ENCODE data around the gene IGSF9. TPM values are rescaled to one million over a fixed set of nuclear protein-coding genes. Genes with fewer than 3 reads are reported as not detected.

IGSF9 gene
- total RNA-seq, 2 donors from 2014 or later, result 0.99 TPM; not detected in 1

DNA sequence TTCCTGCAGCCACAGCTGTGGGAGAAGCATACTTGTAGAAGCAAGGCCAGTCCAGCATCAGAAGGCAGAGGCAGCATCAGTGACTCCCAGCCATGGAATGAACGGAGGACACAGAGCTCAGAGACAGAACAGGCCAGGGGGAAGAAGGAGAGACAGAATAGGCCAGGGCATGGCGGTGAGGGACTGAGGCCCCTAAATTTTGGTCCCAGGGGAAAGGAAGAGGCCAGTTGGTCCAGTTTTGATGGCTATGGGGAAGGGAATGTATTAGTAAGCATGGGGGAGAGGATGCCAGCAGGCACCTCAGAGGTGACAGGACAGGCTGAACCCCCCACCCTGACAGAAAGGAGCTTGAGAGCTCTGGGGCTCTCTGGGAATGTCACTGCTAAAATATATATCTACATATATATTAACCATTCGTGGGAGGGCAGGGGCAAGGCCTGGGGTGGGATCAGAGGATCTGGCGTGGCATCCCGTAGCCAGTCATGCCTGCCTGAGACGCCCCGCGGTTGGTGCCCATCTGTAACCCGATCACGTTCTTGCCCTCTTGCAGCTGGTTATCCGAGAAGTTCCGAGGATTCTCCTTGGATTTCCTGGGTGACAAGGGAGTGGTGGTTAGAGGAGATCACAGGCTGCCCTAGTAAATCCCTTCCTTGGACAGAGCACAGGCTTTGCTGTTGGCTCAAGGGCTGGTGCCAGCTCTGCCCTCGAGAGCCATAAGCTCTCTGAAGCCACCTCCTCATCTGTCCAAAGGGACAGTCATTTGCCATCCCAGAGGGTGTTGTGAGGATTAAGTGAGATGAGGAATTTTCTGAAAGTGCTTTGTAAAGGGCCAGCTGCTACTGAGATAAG, 26.8 kb downstream of the IGSF9 start:
- TF ChIP-seq, protein P1, sequence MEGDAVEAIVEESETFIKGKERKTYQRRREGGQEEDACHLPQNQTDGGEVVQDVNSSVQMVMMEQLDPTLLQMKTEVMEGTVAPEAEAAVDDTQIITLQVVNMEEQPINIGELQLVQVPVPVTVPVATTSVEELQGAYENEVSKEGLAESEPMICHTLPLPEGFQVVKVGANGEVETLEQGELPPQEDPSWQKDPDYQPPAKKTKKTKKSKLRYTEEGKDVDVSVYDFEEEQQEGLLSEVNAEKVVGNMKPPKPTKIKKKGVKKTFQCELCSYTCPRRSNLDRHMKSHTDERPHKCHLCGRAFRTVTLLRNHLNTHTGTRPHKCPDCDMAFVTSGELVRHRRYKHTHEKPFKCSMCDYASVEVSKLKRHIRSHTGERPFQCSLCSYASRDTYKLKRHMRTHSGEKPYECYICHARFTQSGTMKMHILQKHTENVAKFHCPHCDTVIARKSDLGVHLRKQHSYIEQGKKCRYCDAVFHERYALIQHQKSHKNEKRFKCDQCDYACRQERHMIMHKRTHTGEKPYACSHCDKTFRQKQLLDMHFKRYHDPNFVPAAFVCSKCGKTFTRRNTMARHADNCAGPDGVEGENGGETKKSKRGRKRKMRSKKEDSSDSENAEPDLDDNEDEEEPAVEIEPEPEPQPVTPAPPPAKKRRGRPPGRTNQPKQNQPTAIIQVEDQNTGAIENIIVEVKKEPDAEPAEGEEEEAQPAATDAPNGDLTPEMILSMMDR (IDR thresholded peaks at IDR 0.05), result no peak
- H3K9me3 ChIP-seq, result no peaks in the 10 kb centered on the region
- H3K4me1 ChIP-seq (ENCODE audit: control insufficient read depth in 1 of 2, low read depth in 2 of 2), result peaks cover 26 to 78% of the 10 kb centered on the region in 2 donors
- no peaks in the 10 kb centered on the region for H3K27me3 ChIP-seq (replicated peaks; ENCODE audit: insufficient read depth)
- peak overlapping the region; percentile 2 to 61 for H3K27ac ChIP-seq
- DNase-seq (ENCODE audit: low spot score) (no peak), ATAC-seq (ENCODE audit: insufficient number of reproducible peaks, low FRiP score, low read depth) (no peak)
- peaks cover 29% of the 10 kb centered on the region for H3K36me3 ChIP-seq
- H3K4me3 ChIP-seq, result no peak overlapping the region

DNA sequence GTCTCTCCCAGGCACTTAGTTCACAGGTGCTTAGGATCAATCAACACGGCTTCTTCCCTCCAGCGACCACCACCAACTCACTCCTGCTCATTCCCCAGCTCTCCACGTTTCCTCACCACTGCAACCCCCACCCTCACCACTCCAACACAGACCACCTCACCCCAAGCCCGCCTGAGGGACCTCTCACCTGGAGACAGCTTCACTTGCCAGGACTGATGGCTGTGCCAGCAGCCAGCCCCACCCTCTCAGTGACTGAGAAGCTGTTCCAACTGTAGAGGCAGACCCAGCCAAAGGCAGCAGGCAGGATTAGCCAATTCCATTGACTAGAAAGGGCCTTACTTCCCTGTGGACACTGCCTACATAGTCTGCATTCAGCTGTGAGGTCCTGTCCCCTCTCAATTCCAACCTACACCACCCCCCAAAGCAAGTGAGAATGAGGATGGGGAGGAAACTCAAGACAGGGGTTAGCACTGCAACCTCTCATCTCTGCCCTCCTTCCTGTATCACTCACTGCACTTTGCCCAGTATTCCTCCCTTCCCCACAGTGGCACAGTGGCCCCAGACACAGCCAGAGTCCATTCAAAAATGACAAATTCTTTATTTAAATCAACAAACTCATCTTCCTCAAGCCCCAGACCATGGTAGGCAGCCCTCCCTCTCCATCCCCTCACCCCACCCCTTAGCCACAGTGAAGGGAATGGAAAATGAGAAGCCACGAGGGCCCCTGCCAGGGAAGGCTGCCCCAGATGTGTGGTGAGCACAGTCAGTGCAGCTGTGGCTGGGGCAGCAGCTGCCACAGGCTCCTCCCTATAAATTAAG, 27.7 kb downstream of the IGSF9 start:
- Histone ChIP-seq H3K27ac (peak overlapping the region; percentile 2 to 61), H3K27me3 (replicated peaks; ENCODE audit: insufficient read depth) (no peaks in the 10 kb centered on the region), H3K4me3 (no peak overlapping the region), H3K9me3 (no peaks in the 10 kb centered on the region), H3K4me1 (ENCODE audit: control insufficient read depth in 1 of 2, low read depth in 2 of 2) (peaks cover 21 to 75% of the 10 kb centered on the region in 2 donors), H3K36me3 (peaks cover 29% of the 10 kb centered on the region)
- ATAC-seq (ENCODE audit: insufficient number of reproducible peaks, low FRiP score, low read depth) (no peak), DNase-seq (ENCODE audit: low spot score) (no peak)
- TF ChIP-seq, protein P1 (IDR thresholded peaks at IDR 0.05), result no peak

DNA sequence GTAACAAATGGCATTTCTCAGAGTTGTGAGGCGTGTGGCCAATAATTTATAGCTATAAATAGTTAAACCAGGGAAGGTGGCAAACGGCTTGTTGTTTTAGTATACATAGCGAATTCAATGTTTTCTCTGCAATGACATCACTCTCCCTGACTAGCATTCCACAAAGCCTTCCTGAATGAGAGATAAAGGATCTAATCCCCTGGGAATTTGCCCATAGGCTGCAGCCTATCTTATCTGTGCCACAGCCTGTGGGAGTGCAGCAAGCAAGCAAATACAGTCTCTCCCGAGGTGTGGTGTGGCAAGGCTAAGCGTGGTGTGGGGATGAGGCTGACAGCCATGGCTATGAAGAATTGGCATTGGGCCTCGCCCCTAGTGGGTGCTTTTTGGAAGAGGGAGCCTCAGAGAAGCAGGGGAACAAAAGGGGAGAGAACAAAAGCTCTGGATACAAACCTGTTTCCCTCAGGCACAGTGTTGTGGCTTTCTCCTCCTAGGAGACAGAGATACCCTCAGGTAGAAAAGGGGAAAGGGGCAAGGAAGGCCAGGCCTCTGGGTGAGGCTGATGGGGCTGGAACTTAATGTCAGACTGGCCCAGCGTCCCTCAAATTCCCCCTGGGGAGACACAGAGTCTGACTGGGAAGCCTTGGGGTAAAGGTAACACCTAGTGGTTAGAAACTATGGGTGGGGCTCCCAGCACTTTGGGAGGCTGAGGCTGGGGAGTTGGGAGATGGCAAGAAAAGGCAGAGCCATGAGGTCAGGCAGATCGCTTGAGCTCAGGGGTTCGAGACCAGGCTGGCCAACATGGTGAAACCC, 29.0 kb downstream of the IGSF9 start:
- H3K27me3 ChIP-seq (replicated peaks; ENCODE audit: insufficient read depth), result no peaks in the 10 kb centered on the region
- H3K36me3 ChIP-seq, result peaks cover 29% of the 10 kb centered on the region
- ATAC-seq (ENCODE audit: insufficient number of reproducible peaks, low FRiP score, low read depth), result no peak
- no peak overlapping the region for H3K4me3 ChIP-seq
- H3K4me1 ChIP-seq (ENCODE audit: control insufficient read depth in 1 of 2, low read depth in 2 of 2), result peaks cover 9 to 66% of the 10 kb centered on the region in 2 donors
- no peaks in the 10 kb centered on the region for H3K9me3 ChIP-seq
- no peak for DNase-seq (ENCODE audit: low spot score)
- peak overlapping the region; percentile 61 to 63 for H3K27ac ChIP-seq
- TF ChIP-seq, protein P1 (IDR thresholded peaks at IDR 0.05), result no peak

DNA sequence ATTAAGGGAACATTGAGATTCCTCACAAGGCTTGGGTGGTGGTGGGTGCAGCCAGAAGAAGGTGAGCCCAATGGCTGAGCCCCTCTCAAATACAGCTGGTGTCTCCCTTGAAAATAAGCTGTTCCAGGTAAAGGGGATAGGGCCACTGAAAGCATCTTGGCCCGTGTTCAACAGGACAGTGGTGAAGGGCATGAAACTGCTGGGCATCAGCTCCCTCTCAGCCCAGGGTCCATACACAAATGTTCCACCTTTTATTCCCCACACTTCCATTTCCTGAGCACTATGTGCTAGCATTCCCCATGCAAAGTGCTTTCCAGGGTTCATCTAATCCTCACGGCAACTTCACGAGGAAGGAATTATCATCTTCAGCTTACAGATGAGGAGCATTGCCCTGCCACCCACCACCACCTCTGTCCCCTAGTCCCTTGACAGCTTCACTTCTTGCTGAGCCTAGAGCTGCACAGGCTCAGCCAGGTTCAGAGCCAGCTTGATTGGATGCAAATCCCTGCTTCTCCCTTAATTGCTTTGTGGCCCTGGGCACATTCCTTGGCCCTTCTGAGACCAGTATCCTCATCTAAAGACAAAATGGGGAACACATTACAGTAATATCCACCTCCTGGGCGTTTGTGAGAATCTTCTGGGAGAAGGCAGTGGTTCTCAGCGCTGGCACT, 29.7 kb downstream of the IGSF9 start:
- DNase-seq (ENCODE audit: low spot score) (no peak), ATAC-seq (ENCODE audit: insufficient number of reproducible peaks, low FRiP score, low read depth) (no peak)
- Histone ChIP-seq H3K9me3 (no peaks in the 10 kb centered on the region), H3K36me3 (peaks cover 29% of the 10 kb centered on the region), H3K4me3 (no peak overlapping the region), H3K27ac (peak overlapping the region; percentile 61 to 63), H3K27me3 (replicated peaks; ENCODE audit: insufficient read depth) (no peaks in the 10 kb centered on the region), H3K4me1 (ENCODE audit: control insufficient read depth in 1 of 2, low read depth in 2 of 2) (peaks cover 11 to 66% of the 10 kb centered on the region in 2 donors)
- TF ChIP-seq, protein P1 (IDR thresholded peaks at IDR 0.05), result no peak
